ENCODE data around the gene CYP19A1. TPM values are rescaled to one million over a fixed set of nuclear protein-coding genes. Genes with fewer than 3 reads are reported as not detected.

Gene CYP19A1
- total RNA-seq, 5 donors from 2014 or later (not counting 1 experiment from before 2014, with no cell fraction given) = 0.23 TPM; not detected in 4

- H3K9me3 Mint-ChIP-seq = no peaks in the 10 kb centered on the region
- ChIA-PET POLR2A (no interaction called here), CTCF (interaction anchor here in 1 of 2 donors (0.6 kb wide), 1 partner anchor 161 kb away, joined by 4 read pairs; no protein-coding TSS in a partner anchor)
- H3K4me3 Mint-ChIP-seq = no peak overlapping the region
- H3K27ac Mint-ChIP-seq = no peak overlapping the region
- no peaks in the 10 kb centered on the region for H3K4me1 ChIP-seq (ENCODE audit: control insufficient read depth in 1 of 2, extremely low read depth in 1 of 2, insufficient read depth in 2 of 2, low read length in 2 of 2)
- H3K4me1 Mint-ChIP-seq = no peaks in the 10 kb centered on the region
- DNase-seq (no peak), ATAC-seq (replicated peaks in 1 of 4) (no peak)
- no peak overlapping the region for H3K4me3 ChIP-seq (ENCODE audit: control insufficient read depth in 1 of 2, extremely low read depth in 1 of 2, low read length in 1 of 2)
- H3K27me3 ChIP-seq (replicated peaks in 1 of 2; ENCODE audit: control insufficient read depth in 2 of 2, extremely low read depth in 1 of 2, insufficient read depth in 2 of 2, low read length in 1 of 2) = no peaks in the 10 kb centered on the region
- peaks cover 1 to 4% of the 10 kb centered on the region in 2 donors for H3K27me3 Mint-ChIP-seq
- no peaks in the 10 kb centered on the region for H3K36me3 Mint-ChIP-seq
- 80% methylated on average over 1 of the region's 4 CpGs for WGBS (ENCODE audit: insufficient coverage)
- no peak overlapping the region for H3K27ac ChIP-seq (ENCODE audit: low read length)
- no peaks in the 10 kb centered on the region for H3K9me3 ChIP-seq
- no peaks in the 10 kb centered on the region for H3K36me3 ChIP-seq (ENCODE audit: control insufficient read depth in 2 of 2, extremely low read depth in 1 of 2, insufficient read depth in 1 of 2, low read length in 1 of 2)
Observed at GRCh38 chr15:51332206-51333147, 5.9 kb downstream of the CYP19A1 start.

- H3K27ac ChIP-seq (ENCODE audit: low read length) = no peak overlapping the region
- ChIA-PET POLR2A (no interaction called here), CTCF (no interaction called here)
- Mint-ChIP-seq H3K4me3 (no peak overlapping the region), H3K27ac (no peak overlapping the region), H3K36me3 (no peaks in the 10 kb centered on the region), H3K4me1 (no peaks in the 10 kb centered on the region), H3K9me3 (no peaks in the 10 kb centered on the region), H3K27me3 (peaks cover 1 to 4% of the 10 kb centered on the region in 2 donors)
- WGBS (ENCODE audit: insufficient coverage) = 88% methylated on average over 1 of the region's 5 CpGs
- H3K4me3 ChIP-seq (ENCODE audit: control insufficient read depth in 1 of 2, extremely low read depth in 1 of 2, low read length in 1 of 2) = no peak overlapping the region
- DNase-seq = no peak
- no peaks in the 10 kb centered on the region for H3K36me3 ChIP-seq (ENCODE audit: control insufficient read depth in 2 of 2, extremely low read depth in 1 of 2, insufficient read depth in 1 of 2, low read length in 1 of 2)
- ATAC-seq (replicated peaks in 1 of 4) = no peak
- no peaks in the 10 kb centered on the region for H3K9me3 ChIP-seq
- no peaks in the 10 kb centered on the region for H3K4me1 ChIP-seq (ENCODE audit: control insufficient read depth in 1 of 2, extremely low read depth in 1 of 2, insufficient read depth in 2 of 2, low read length in 2 of 2)
- H3K27me3 ChIP-seq (replicated peaks in 1 of 2; ENCODE audit: control insufficient read depth in 2 of 2, extremely low read depth in 1 of 2, insufficient read depth in 2 of 2, low read length in 1 of 2) = no peaks in the 10 kb centered on the region
Observed at GRCh38 chr15:51331141-51331540, 7.3 kb downstream of the CYP19A1 start.

GRCh38 chr15:51328926-51329325 is 9.5 kb downstream of the CYP19A1 start:
- no peak overlapping the region for H3K4me3 Mint-ChIP-seq
- no peaks in the 10 kb centered on the region for H3K36me3 ChIP-seq (ENCODE audit: control insufficient read depth in 2 of 2, extremely low read depth in 1 of 2, insufficient read depth in 1 of 2, low read length in 1 of 2)

GRCh38 chr15:51327081-51327480 is 11.3 kb downstream of the CYP19A1 start:
- H3K9me3 Mint-ChIP-seq = no peaks in the 10 kb centered on the region
- Histone ChIP-seq H3K27ac (ENCODE audit: low read length) (no peak overlapping the region), H3K4me1 (ENCODE audit: control insufficient read depth in 1 of 2, extremely low read depth in 1 of 2, insufficient read depth in 2 of 2, low read length in 2 of 2) (no peaks in the 10 kb centered on the region), H3K4me3 (ENCODE audit: control insufficient read depth in 1 of 2, extremely low read depth in 1 of 2, low read length in 1 of 2) (no peak overlapping the region), H3K36me3 (ENCODE audit: control insufficient read depth in 2 of 2, extremely low read depth in 1 of 2, insufficient read depth in 1 of 2, low read length in 1 of 2) (no peaks in the 10 kb centered on the region), H3K27me3 (replicated peaks in 1 of 2; ENCODE audit: control insufficient read depth in 2 of 2, extremely low read depth in 1 of 2, insufficient read depth in 2 of 2, low read length in 1 of 2) (peaks cover 0 to under 1% of the 10 kb centered on the region in 2 experiments), H3K9me3 (no peaks in the 10 kb centered on the region)
- CTCF ChIA-PET = no interaction called here
- no peak overlapping the region for H3K27ac Mint-ChIP-seq
- POLR2A ChIA-PET = no interaction called here
- no peaks in the 10 kb centered on the region for H3K4me1 Mint-ChIP-seq
- H3K36me3 Mint-ChIP-seq = no peaks in the 10 kb centered on the region
- WGBS (ENCODE audit: insufficient coverage) = 83% methylated on average over 1 of the region's 2 CpGs
- ATAC-seq (replicated peaks in 1 of 4) (no peak), DNase-seq (no peak)
- H3K27me3 Mint-ChIP-seq = peaks cover 4 to 11% of the 10 kb centered on the region in 2 donors
- no peak overlapping the region for H3K4me3 Mint-ChIP-seq

More at GRCh38 chr15:51328926-51329325, 9.5 kb downstream of the CYP19A1 start:
- POLR2A ChIA-PET = no interaction called here
- no peak overlapping the region for H3K4me3 ChIP-seq (ENCODE audit: control insufficient read depth in 1 of 2, extremely low read depth in 1 of 2, low read length in 1 of 2)
- WGBS (ENCODE audit: insufficient coverage) = 67% methylated on average over 4 of the region's 4 CpGs
- Mint-ChIP-seq H3K27me3 (peaks cover 0 to 3% of the 10 kb centered on the region in 2 donors), H3K9me3 (no peaks in the 10 kb centered on the region), H3K36me3 (no peaks in the 10 kb centered on the region), H3K27ac (no peak overlapping the region), H3K4me1 (no peaks in the 10 kb centered on the region)
- no peaks in the 10 kb centered on the region for H3K27me3 ChIP-seq (replicated peaks in 1 of 2; ENCODE audit: control insufficient read depth in 2 of 2, extremely low read depth in 1 of 2, insufficient read depth in 2 of 2, low read length in 1 of 2)
- DNase-seq (no peak), ATAC-seq (replicated peaks in 1 of 4) (no peak)
- H3K9me3 ChIP-seq = no peaks in the 10 kb centered on the region
- H3K4me1 ChIP-seq (ENCODE audit: control insufficient read depth in 1 of 2, extremely low read depth in 1 of 2, insufficient read depth in 2 of 2, low read length in 2 of 2) = no peaks in the 10 kb centered on the region
- no peak overlapping the region for H3K27ac ChIP-seq (ENCODE audit: low read length)
- CTCF ChIA-PET = no interaction called here

GRCh38 chr15:51325167-51325566 is 13.2 kb downstream of the CYP19A1 start:
- ChIA-PET POLR2A (no interaction called here), CTCF (no interaction called here)
- no peak overlapping the region for H3K4me3 ChIP-seq (ENCODE audit: control insufficient read depth in 1 of 2, extremely low read depth in 1 of 2, low read length in 1 of 2)
- no peaks in the 10 kb centered on the region for H3K9me3 ChIP-seq
- 100% methylated on average over 1 of the region's 3 CpGs for WGBS (ENCODE audit: insufficient coverage)
- H3K36me3 Mint-ChIP-seq = no peaks in the 10 kb centered on the region
- H3K27me3 ChIP-seq (replicated peaks in 1 of 2; ENCODE audit: control insufficient read depth in 2 of 2, extremely low read depth in 1 of 2, insufficient read depth in 2 of 2, low read length in 1 of 2) = peaks cover 0 to 11% of the 10 kb centered on the region in 2 experiments
- no peak overlapping the region for H3K27ac ChIP-seq (ENCODE audit: low read length)
- H3K36me3 ChIP-seq (ENCODE audit: control insufficient read depth in 2 of 2, extremely low read depth in 1 of 2, insufficient read depth in 1 of 2, low read length in 1 of 2) = no peaks in the 10 kb centered on the region
- ATAC-seq (replicated peaks in 1 of 4) = no peak
- H3K9me3 Mint-ChIP-seq = no peaks in the 10 kb centered on the region
- H3K4me1 Mint-ChIP-seq = no peaks in the 10 kb centered on the region
- H3K4me1 ChIP-seq (ENCODE audit: control insufficient read depth in 1 of 2, extremely low read depth in 1 of 2, insufficient read depth in 2 of 2, low read length in 2 of 2) = no peaks in the 10 kb centered on the region
- peaks cover 7 to 11% of the 10 kb centered on the region in 2 donors for H3K27me3 Mint-ChIP-seq
- no peak for DNase-seq
- H3K4me3 Mint-ChIP-seq = no peak overlapping the region
- H3K27ac Mint-ChIP-seq = no peak overlapping the region

GRCh38 chr15:51323749-51324148 is 14.6 kb downstream of the CYP19A1 start:
- no peaks in the 10 kb centered on the region for H3K4me1 Mint-ChIP-seq
- ATAC-seq (replicated peaks in 1 of 4) (no peak), DNase-seq (no peak)
- POLR2A ChIA-PET = no interaction called here
- H3K27ac Mint-ChIP-seq = no peak overlapping the region
- Histone ChIP-seq H3K27ac (ENCODE audit: low read length) (no peak overlapping the region), H3K4me1 (ENCODE audit: control insufficient read depth in 1 of 2, extremely low read depth in 1 of 2, insufficient read depth in 2 of 2, low read length in 2 of 2) (no peaks in the 10 kb centered on the region), H3K36me3 (ENCODE audit: control insufficient read depth in 2 of 2, extremely low read depth in 1 of 2, insufficient read depth in 1 of 2, low read length in 1 of 2) (no peaks in the 10 kb centered on the region), H3K27me3 (replicated peaks in 1 of 2; ENCODE audit: control insufficient read depth in 2 of 2, extremely low read depth in 1 of 2, insufficient read depth in 2 of 2, low read length in 1 of 2) (peaks cover 0 to 11% of the 10 kb centered on the region in 2 experiments), H3K4me3 (ENCODE audit: control insufficient read depth in 1 of 2, extremely low read depth in 1 of 2, low read length in 1 of 2) (no peak overlapping the region), H3K9me3 (no peaks in the 10 kb centered on the region)
- no CpG with 5 or more reads among the region's 7 CpGs for WGBS (ENCODE audit: insufficient coverage)
- peaks cover 10 to 11% of the 10 kb centered on the region in 2 donors for H3K27me3 Mint-ChIP-seq
- CTCF ChIA-PET = no interaction called here
- H3K4me3 Mint-ChIP-seq = no peak overlapping the region
- H3K36me3 Mint-ChIP-seq = no peaks in the 10 kb centered on the region
- H3K9me3 Mint-ChIP-seq = no peaks in the 10 kb centered on the region

All from T-cell (primary cell).